ENCODE results near the gene DTHD1.

DNA sequence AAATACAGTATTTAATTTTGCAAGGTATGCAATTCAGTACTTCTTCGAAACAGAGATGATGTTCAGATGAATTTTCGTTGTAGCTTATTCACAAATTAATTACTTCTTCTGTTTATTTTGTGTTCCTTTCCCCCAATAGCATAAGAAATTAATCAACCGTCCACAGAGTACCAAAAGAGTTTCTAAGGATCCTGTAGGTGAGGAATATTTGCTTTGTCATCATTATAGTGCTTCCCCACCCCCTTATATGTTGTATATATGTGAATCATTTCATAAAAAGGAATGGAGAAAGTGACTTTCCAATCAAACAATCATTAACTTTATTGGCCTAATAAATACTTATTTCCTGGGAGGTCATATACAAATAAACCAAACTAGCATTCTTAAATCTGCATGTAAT is 57.6 kb downstream of the DTHD1 start:
- TF ChIP-seq CTCF (conservative IDR thresholded peaks at IDR 0.05 in 1 of 2, IDR thresholded peaks at IDR 0.05 in 1 of 2; ENCODE audit: low read depth in 1 of 2, low read length in 2 of 2) (no peak), EZH2 (IDR thresholded peaks at IDR 0.05; ENCODE audit: low read length, missing control alignments) (no peak)

Measured in fibroblast of lung (primary cell).